Measurements from ENCODE around the gene RUSC2. TPM values are rescaled to one million over a fixed set of nuclear protein-coding genes. Genes with fewer than 3 reads are reported as not detected.

RUSC2 gene
- total and polyA plus RNA-seq, 2 of the 13 experiments (the other 11 are each of a cell fraction or from before 2014, with no cell fraction given) = 2.8 to 3.3 TPM

GRCh38 chr9:35519692-35520363 is 29.9 kb downstream of the RUSC2 start:
- CTCF ChIA-PET (ENCODE audit: low intra/inter-chr PET ratio, low total read pairs) = no interaction called here
- no peaks in the 10 kb centered on the region for H3K36me3 ChIP-seq (replicated peaks in 1 of 2; ENCODE audit: control insufficient read depth in 1 of 2, insufficient read depth in 2 of 2, low read length in 2 of 2)
- H3K9ac ChIP-seq (ENCODE audit: insufficient read depth, low read depth, low read length) = no peak overlapping the region
- DNase-seq (ENCODE audit: low spot score) (no peak), FAIRE-seq (no peak), ATAC-seq (no peak)
- no peaks in the 10 kb centered on the region for H3K27me3 ChIP-seq (ENCODE audit: control insufficient read depth in 1 of 2, insufficient read depth in 2 of 2, low read length in 2 of 2)
- in situ Hi-C loops (cut with HindIII; ENCODE audit: extremely low pct_ligation_motif_present, low pct_unique_long_range_greater_than_20kb) = no loop called here
- BruUV-seq (replicated peaks) = no TSS peak
- POLR2A ChIA-PET = interaction anchor here (1.2 to 2.1 kb wide), 3 partner anchors 9 to 34 kb away, joined by 3 to 15 read pairs (median 4); partner anchors contain the start of gene RUSC2
- H3K9me3 ChIP-seq (ENCODE audit: low read length) = no peaks in the 10 kb centered on the region
- H4K20me1 ChIP-seq (ENCODE audit: insufficient read depth, low read length) = no peaks in the 10 kb centered on the region; the same call in 1 of the 2 replicates
- intact Hi-C loops (cut with micrococcal nuclease; ENCODE audit: unreplicated experiment) = no loop called here
- TF ChIP-seq ZNF296 (CRISPR knock-in tag; conservative IDR thresholded peaks at IDR 0.05) = no peak
- TF ChIP-seq ZNF230 (CRISPR knock-in tag; IDR thresholded peaks at IDR 0.05) = no peak
- H3K79me2 ChIP-seq (ENCODE audit: insufficient read depth, low read length) = no peaks in the 10 kb centered on the region
- H2AFZ ChIP-seq (ENCODE audit: low read length) = no peak overlapping the region
- WGBS (ENCODE audit: low lambda C conversion rate) = 63% methylated on average over 1 of the region's 1 CpG
- no peak overlapping the region for H3K4me3 ChIP-seq (replicated peaks in 1 of 3; ENCODE audit: insufficient read depth in 1 of 3, low read depth in 2 of 3, low read length in 3 of 3)
- H3K4me2 ChIP-seq (ENCODE audit: low read depth, low read length) = no peak overlapping the region
- H3K27ac ChIP-seq (ENCODE audit: extremely low read length, insufficient read depth, low read length) = no peak overlapping the region
- peaks cover 66% of the 10 kb centered on the region for H3K4me1 ChIP-seq (ENCODE audit: insufficient read depth, low read length)

GRCh38 chr9:35520364-35520710 is 30.4 kb downstream of the RUSC2 start:
- Histone ChIP-seq H3K9ac (ENCODE audit: insufficient read depth, low read depth, low read length) (no peak overlapping the region), H3K79me2 (ENCODE audit: insufficient read depth, low read length) (no peaks in the 10 kb centered on the region), H3K27ac (ENCODE audit: extremely low read length, insufficient read depth, low read length) (no peak overlapping the region), H3K27me3 (ENCODE audit: control insufficient read depth in 1 of 2, insufficient read depth in 2 of 2, low read length in 2 of 2) (no peaks in the 10 kb centered on the region), H3K9me3 (ENCODE audit: low read length) (no peaks in the 10 kb centered on the region), H2AFZ (ENCODE audit: low read length) (no peak overlapping the region), H3K4me3 (replicated peaks in 1 of 3; ENCODE audit: insufficient read depth in 1 of 3, low read depth in 2 of 3, low read length in 3 of 3) (no peak overlapping the region), H3K36me3 (replicated peaks in 1 of 2; ENCODE audit: control insufficient read depth in 1 of 2, insufficient read depth in 2 of 2, low read length in 2 of 2) (no peaks in the 10 kb centered on the region), H3K4me2 (ENCODE audit: low read depth, low read length) (no peak overlapping the region; the same call in 1 of the 2 replicates), H3K4me1 (ENCODE audit: insufficient read depth, low read length) (peaks cover 66% of the 10 kb centered on the region), H4K20me1 (ENCODE audit: insufficient read depth, low read length) (no peaks in the 10 kb centered on the region; the same call in 1 of the 2 replicates)
- BruUV-seq (replicated peaks) = no TSS peak
- ChIA-PET POLR2A (interaction anchor here (1.2 to 1.7 kb wide), 2 partner anchors 9 to 33 kb away, joined by 3 to 4 read pairs; no protein-coding TSS in a partner anchor), CTCF (ENCODE audit: low intra/inter-chr PET ratio, low total read pairs) (no interaction called here)
- in situ Hi-C loops (cut with HindIII; ENCODE audit: extremely low pct_ligation_motif_present, low pct_unique_long_range_greater_than_20kb) = no loop called here
- intact Hi-C loops (cut with micrococcal nuclease; ENCODE audit: unreplicated experiment) = no loop called here
- no peak for ATAC-seq
- 77% methylated on average over 1 of the region's 1 CpG for WGBS (ENCODE audit: low lambda C conversion rate)
- DNase-seq (ENCODE audit: low spot score) = no peak
- no peak for FAIRE-seq
- TF ChIP-seq ZNF256 (CRISPR knock-in tag; conservative IDR thresholded peaks at IDR 0.05) (no peak), MAFG (CRISPR knock-in tag; IDR thresholded peaks at IDR 0.05) (no peak), ZNF414 (CRISPR knock-in tag; IDR thresholded peaks at IDR 0.05) (no peak), ZNF691 (CRISPR knock-in tag; IDR thresholded peaks at IDR 0.05; ENCODE audit: borderline replicate concordance, low read depth) (no peak), FOXM1 (CRISPR knock-in tag; IDR thresholded peaks at IDR 0.05) (no peak), DR1 (CRISPR knock-in tag; IDR thresholded peaks at IDR 0.05) (no peak), CREB3 (CRISPR knock-in tag; IDR thresholded peaks at IDR 0.05) (no peak), ZNF7 (CRISPR knock-in tag; IDR thresholded peaks at IDR 0.05) (no peak), ARID4A (CRISPR knock-in tag; IDR thresholded peaks at IDR 0.05; ENCODE audit: borderline replicate concordance) (no peak)
